IPS DF 4.7 (cell line): ENCODE measurements around the gene PRPF8.

ENCODE experiments used
- DNase-seq: peaks from one replicate; pipeline ENCODE4 v3.0.0-alpha.2; 2013; ENCODE audit warnings: low spot score; ENCODE audit errors: extremely low read depth

Gene PRPF8

GRCh38 chr17:1645207-1646171 is 39.2 kb downstream of the PRPF8 start, which contains the start of gene SCARF1:
Gene SCARF1, minus strand, starts transcription at chr17:1645732. Its CDS starts 35 bp downstream, at chr17:1645697.
- no peak for DNase-seq

GRCh38 chr17:1644493-1645206 is 40.0 kb downstream of the PRPF8 start:
- DNase-seq, result no peak

GRCh38 chr17:1643999-1644492 is 40.6 kb downstream of the PRPF8 start:
- DNase-seq, result no peak

- no peak for DNase-seq
Measured at GRCh38 chr17:1643293-1643998, 41.2 kb downstream of the PRPF8 start.

- no peak for DNase-seq
Measured at GRCh38 chr17:1641065-1641403, 43.6 kb downstream of the PRPF8 start.

- DNase-seq, result no peak
Measured at GRCh38 chr17:1640329-1641064, 44.2 kb downstream of the PRPF8 start.

- no peak for DNase-seq
Measured at GRCh38 chr17:1639549-1640180, 45.0 kb downstream of the PRPF8 start.

GRCh38 chr17:1638624-1639300 is 45.9 kb downstream of the PRPF8 start:
- DNase-seq, result no peak

- no peak for DNase-seq
Measured at GRCh38 chr17:1638171-1638590, 46.5 kb downstream of the PRPF8 start.

- no peak for DNase-seq
Measured at GRCh38 chr17:1636732-1637285, 47.9 kb downstream of the PRPF8 start.

- no peak for DNase-seq
Measured at GRCh38 chr17:1635675-1636465, 48.8 kb downstream of the PRPF8 start.

GRCh38 chr17:1634841-1635650 is 49.6 kb downstream of the PRPF8 start:
- no peak for DNase-seq

GRCh38 chr17:1630662-1631061 is 54.0 kb downstream of the PRPF8 start:
- no peak for DNase-seq

GRCh38 chr17:1629504-1630310 is 55.0 kb downstream of the PRPF8 start:
- no peak for DNase-seq

GRCh38 chr17:1628856-1629503 is 55.7 kb downstream of the PRPF8 start:
- DNase-seq, result no peak
